HFFc6 (cell line): ENCODE measurements around the gene LHX4. TPM values are rescaled to one million over a fixed set of nuclear protein-coding genes. Genes with fewer than 3 reads are reported as not detected.

Source experiments
- DNase-seq: peaks from one replicate; pipeline ENCODE4 v3.0.0-alpha.2; 2018
- H3K27ac Mint-ChIP-seq: 2 replicates; pipeline ENCODE4 v1.8.0; 2020; ENCODE audit warnings: mild to moderate bottlenecking, mixed read lengths
- H3K27me3 Mint-ChIP-seq: 2 replicates; pipeline ENCODE4 v1.8.0; 2021; ENCODE audit warnings: mild to moderate bottlenecking, moderate library complexity, mixed read lengths; ENCODE audit not compliant: insufficient read depth
- H3K36me3 Mint-ChIP-seq: 2 replicates; pipeline ENCODE4 v1.8.0; 2021; ENCODE audit warnings: low read depth, mixed read lengths
- H3K4me1 Mint-ChIP-seq: 2 replicates; pipeline ENCODE4 v1.8.0; 2020; ENCODE audit warnings: low read depth, mixed read lengths
- H3K4me3 Mint-ChIP-seq: 2 replicates; pipeline ENCODE4 v1.8.0; 2020; ENCODE audit warnings: mild to moderate bottlenecking, moderate library complexity, mixed read lengths
- H3K9me3 Mint-ChIP-seq: 2 replicates; pipeline ENCODE4 v1.8.0; 2020; ENCODE audit warnings: mild to moderate bottlenecking, mixed read lengths
- total RNA-seq, 6 experiments: library from RNA; stranded (reverse); fragmentation: NEBNext Ultra II Directional; extraction: Animal tissue kit (Norgen Biotek cat#: 25700); gene quantifications; 2 replicates in 1 of 6; 3 replicates in 5 of 6; pipeline ENCODE4 v1.2.3, GENCODE V29; 2021
- TF ChIP-seq, protein P1 (sequence below): fragments of 200-600 bp; sonication (generic); IDR thresholded peaks from 2 replicates; pipeline ENCODE4 v1.5.0; 2021; ENCODE audit warnings: antibody characterized with exemption, mild to moderate bottlenecking

The LHX4 gene
- total RNA-seq, 6 experiments from 2014 or later: 0.28 to 0.71 (median 0.41) TPM

DNA sequence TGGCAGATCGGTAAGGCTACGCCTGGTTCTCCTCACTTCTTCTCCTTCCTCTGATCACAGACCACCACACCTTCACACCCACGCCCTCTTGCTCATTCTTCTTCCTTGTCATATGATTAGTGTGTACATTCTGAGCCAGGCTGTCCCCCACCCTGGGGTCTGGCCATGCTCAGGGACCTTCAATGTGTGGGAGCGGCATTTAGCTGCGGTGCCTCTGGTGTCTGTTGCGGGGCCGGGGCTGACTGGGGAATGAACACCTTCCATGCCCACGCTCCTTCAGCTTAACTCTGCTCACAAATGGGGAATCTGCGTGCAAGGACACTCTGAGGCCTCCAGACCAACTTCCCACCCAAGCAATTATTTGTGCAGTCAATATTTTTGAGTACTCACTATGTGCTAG lies 46.0 kb upstream of the LHX4 start:
- TF ChIP-seq, protein P1, sequence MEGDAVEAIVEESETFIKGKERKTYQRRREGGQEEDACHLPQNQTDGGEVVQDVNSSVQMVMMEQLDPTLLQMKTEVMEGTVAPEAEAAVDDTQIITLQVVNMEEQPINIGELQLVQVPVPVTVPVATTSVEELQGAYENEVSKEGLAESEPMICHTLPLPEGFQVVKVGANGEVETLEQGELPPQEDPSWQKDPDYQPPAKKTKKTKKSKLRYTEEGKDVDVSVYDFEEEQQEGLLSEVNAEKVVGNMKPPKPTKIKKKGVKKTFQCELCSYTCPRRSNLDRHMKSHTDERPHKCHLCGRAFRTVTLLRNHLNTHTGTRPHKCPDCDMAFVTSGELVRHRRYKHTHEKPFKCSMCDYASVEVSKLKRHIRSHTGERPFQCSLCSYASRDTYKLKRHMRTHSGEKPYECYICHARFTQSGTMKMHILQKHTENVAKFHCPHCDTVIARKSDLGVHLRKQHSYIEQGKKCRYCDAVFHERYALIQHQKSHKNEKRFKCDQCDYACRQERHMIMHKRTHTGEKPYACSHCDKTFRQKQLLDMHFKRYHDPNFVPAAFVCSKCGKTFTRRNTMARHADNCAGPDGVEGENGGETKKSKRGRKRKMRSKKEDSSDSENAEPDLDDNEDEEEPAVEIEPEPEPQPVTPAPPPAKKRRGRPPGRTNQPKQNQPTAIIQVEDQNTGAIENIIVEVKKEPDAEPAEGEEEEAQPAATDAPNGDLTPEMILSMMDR: no peak
- no peak overlapping the region for H3K4me3 Mint-ChIP-seq
- H3K27ac Mint-ChIP-seq: no peak overlapping the region
- H3K4me1 Mint-ChIP-seq: no peaks in the 10 kb centered on the region
- peaks cover 2% of the 10 kb centered on the region for H3K27me3 Mint-ChIP-seq
- no peak for DNase-seq
- H3K36me3 Mint-ChIP-seq: peaks cover 15% of the 10 kb centered on the region; the same call in 1 of the 2 replicates
- H3K9me3 Mint-ChIP-seq: no peaks in the 10 kb centered on the region

DNA sequence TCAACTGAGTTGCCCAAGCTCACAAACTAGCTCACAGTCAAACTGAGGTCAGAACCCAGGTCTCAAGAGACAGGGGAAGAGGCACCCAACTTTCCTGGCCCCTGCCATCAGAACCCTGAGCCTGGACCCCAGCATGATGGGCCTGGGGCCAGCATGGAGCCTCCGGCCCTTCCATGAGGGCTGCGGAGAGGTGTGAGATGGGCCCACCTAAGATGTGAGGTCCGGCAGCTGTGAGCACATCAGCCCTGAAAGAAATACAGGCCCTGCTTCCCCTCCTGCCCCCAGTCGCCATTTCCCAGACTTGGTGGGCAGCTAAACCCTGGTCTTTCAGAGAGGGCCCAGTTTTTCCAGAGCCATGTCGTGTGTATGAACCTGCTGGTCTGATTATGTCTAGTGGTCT lies 44.8 kb upstream of the LHX4 start:
- Mint-ChIP-seq H3K9me3 (no peaks in the 10 kb centered on the region), H3K4me3 (no peak overlapping the region), H3K4me1 (no peaks in the 10 kb centered on the region), H3K27me3 (no peaks in the 10 kb centered on the region; the same call in 1 of the 2 replicates), H3K36me3 (peaks cover 19% of the 10 kb centered on the region; the same call in 1 of the 2 replicates), H3K27ac (no peak overlapping the region)
- DNase-seq: no peak
- TF ChIP-seq, protein P1: no peak

DNA sequence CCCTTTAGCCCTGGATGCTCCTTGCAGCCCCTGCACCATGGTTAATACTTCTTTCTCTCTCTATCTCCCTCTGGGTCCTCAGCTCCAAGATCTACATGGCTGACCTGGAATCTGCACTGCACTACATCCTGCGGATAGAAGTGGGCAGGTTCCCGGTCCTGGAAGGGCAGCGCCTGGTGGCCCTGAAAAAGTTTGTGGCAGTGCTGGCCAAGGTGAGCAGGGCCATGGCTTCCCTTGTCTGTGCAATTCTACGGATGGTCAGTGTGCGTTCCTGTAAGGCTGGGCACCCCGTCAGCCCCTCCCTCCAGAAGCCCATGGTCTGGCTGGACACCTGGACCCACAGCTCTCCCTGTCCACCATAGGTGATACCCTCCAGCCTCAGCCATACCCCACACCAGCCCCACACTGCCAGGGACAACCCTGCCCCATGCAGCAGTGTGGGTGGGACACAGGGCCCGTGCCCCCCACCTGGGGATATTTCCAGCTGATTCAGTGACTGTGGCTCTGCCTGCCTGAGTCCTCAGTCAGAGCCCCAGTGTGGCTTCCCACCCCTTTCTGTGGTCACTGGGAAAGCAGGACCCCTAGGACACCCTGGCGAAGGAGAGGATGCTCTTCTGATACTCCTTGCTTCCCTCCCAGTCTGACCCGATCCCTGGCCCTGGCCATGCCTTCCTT lies 44.0 kb upstream of the LHX4 start:
- H3K4me1 Mint-ChIP-seq: no peaks in the 10 kb centered on the region
- no peak overlapping the region for H3K4me3 Mint-ChIP-seq
- DNase-seq: no peak
- H3K27ac Mint-ChIP-seq: no peak overlapping the region
- H3K36me3 Mint-ChIP-seq: peaks cover 19% of the 10 kb centered on the region; the same call in 1 of the 2 replicates
- H3K27me3 Mint-ChIP-seq: peaks cover under 1% of the 10 kb centered on the region; the same call in 1 of the 2 replicates
- TF ChIP-seq, protein P1: no peak
- no peaks in the 10 kb centered on the region for H3K9me3 Mint-ChIP-seq

DNA sequence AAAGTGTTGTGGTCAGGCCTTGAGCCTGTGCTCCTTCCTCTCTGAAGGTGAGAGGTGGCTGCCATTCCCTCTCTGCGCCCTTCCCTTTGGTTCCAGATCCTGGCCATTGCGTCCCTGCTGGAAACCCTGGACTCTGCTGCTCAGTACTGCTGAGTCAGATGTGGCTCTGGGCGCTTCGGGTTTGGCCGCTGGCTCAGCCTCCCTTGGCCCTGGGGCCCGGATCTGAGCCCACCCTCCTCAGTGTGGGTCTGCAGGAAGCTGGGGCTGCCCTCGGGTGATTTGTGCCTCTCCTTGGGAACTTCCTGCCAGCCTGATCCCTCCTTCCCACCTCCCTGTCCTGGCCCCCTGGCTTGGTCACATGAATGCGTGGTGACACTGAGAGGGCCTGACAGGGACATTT lies 43.2 kb upstream of the LHX4 start:
- TF ChIP-seq, protein P1: no peak
- H3K4me1 Mint-ChIP-seq: no peaks in the 10 kb centered on the region
- no peaks in the 10 kb centered on the region for H3K9me3 Mint-ChIP-seq
- peaks cover 19% of the 10 kb centered on the region; the same call in 1 of the 2 replicates for H3K36me3 Mint-ChIP-seq
- H3K27ac Mint-ChIP-seq: no peak overlapping the region
- no peak overlapping the region for H3K4me3 Mint-ChIP-seq
- peaks cover 2% of the 10 kb centered on the region; the same call in 1 of the 2 replicates for H3K27me3 Mint-ChIP-seq
- no peak for DNase-seq

DNA sequence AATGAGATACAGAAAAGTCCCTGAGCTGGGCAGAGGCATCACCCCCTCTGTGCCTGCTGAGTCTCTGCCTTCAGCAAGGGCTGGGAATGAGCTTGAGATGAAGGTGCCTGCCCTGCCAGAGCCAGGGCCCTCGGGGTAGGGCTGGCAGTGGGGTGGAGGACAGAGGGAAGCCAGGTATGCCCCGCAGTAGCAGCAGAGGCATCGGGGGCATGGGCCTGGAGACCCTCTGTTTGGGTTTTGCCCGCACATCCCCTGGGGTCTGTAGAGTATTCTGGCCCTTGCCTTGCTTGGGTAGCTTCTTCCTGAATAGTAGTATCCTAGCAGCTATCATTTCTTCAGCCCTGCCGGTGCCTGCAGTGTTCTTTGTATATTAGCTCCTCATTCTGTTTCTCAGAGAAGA lies 42.4 kb upstream of the LHX4 start:
- Mint-ChIP-seq H3K4me1 (no peaks in the 10 kb centered on the region), H3K9me3 (no peaks in the 10 kb centered on the region), H3K36me3 (peaks cover 27% of the 10 kb centered on the region), H3K27ac (no peak overlapping the region), H3K4me3 (no peak overlapping the region), H3K27me3 (peaks cover 2% of the 10 kb centered on the region; the same call in 1 of the 2 replicates)
- DNase-seq: no peak
- TF ChIP-seq, protein P1: no peak
